HepG2 (cell line): ENCODE results near the gene ANO9. TPM values are rescaled to one million over a fixed set of nuclear protein-coding genes. Genes with fewer than 3 reads are reported as not detected.

ENCODE experiments used
- ADNP ChIP-seq: sonication (generic); formaldehyde crosslinking; IDR thresholded peaks from 2 replicates; pipeline ENCODE4 v1.4.0; 2020; ENCODE audit warnings: missing genetic modification reagents
- ARNTL ChIP-seq: sonication (generic); formaldehyde crosslinking; IDR thresholded peaks from 2 replicates; pipeline ENCODE4 v1.4.0; 2020; ENCODE audit warnings: mild to moderate bottlenecking, missing genetic modification reagents
- DBP ChIP-seq: sonication (generic); formaldehyde crosslinking; IDR thresholded peaks from 2 replicates; pipeline ENCODE4 v1.4.0; 2020; ENCODE audit warnings: missing genetic modification reagents; ENCODE audit errors: not compliant biosample characterization
- ETV6 ChIP-seq: sonication (generic); formaldehyde crosslinking; conservative IDR thresholded peaks from 2 replicates; pipeline ENCODE4 v1.4.0; 2020; ENCODE audit warnings: missing genetic modification reagents
- GFI1 ChIP-seq: sonication (generic); formaldehyde crosslinking; IDR thresholded peaks from 2 replicates; pipeline ENCODE4 v1.5.0; 2020; ENCODE audit warnings: missing genetic modification reagents, mild to moderate bottlenecking, borderline replicate concordance
- HIC2 ChIP-seq: sonication (generic); formaldehyde crosslinking; IDR thresholded peaks from 2 replicates; pipeline ENCODE4 v1.9.0; 2022; ENCODE audit warnings: low read depth, missing genetic modification reagents
- HNRNPL ChIP-seq: fragments of 200-400 bp; formaldehyde crosslinking; IDR thresholded peaks from 2 replicates; pipeline ENCODE4 v1.6.1; 2017; ENCODE audit warnings: mild to moderate bottlenecking, low read depth, low read length
- HOMEZ ChIP-seq: IDR thresholded peaks from 2 replicates; pipeline ENCODE4 v1.6.1; 2016; ENCODE audit warnings: low read depth
- HOXA3 ChIP-seq: sonication (generic); formaldehyde crosslinking; IDR thresholded peaks from 2 replicates; pipeline ENCODE4 v1.5.0; 2020; ENCODE audit warnings: missing genetic modification reagents
- MXI1 ChIP-seq: IDR thresholded peaks from 3 replicates; pipeline ENCODE4 v1.6.1; 2012; ENCODE audit warnings: low read depth, low read length, inconsistent platforms, borderline replicate concordance
- NCOA5 ChIP-seq: sonication (generic); formaldehyde crosslinking; IDR thresholded peaks from 2 replicates; pipeline ENCODE4 v1.4.0; 2020; ENCODE audit warnings: missing genetic modification reagents
- NFE2 ChIP-seq: sonication (generic); formaldehyde crosslinking; IDR thresholded peaks from 2 replicates; pipeline ENCODE4 v1.4.0; 2020; ENCODE audit warnings: missing genetic modification reagents
- NFKBIZ ChIP-seq: IDR thresholded peaks from 2 replicates; pipeline ENCODE4 v1.6.1; 2018; ENCODE audit warnings: missing genetic modification reagents, missing compliant biosample characterization
- PITX1 ChIP-seq: sonication (generic); formaldehyde crosslinking; IDR thresholded peaks from 2 replicates; pipeline ENCODE4 v1.5.1; 2020; ENCODE audit warnings: mild to moderate bottlenecking, missing genetic modification reagents
- PRPF4 ChIP-seq: fragments of 200-400 bp; formaldehyde crosslinking; IDR thresholded peaks from 2 replicates; pipeline ENCODE4 v1.6.1; 2016; ENCODE audit warnings: low read length, low read depth; ENCODE audit not compliant: poor library complexity, severe bottlenecking
- SAP130 ChIP-seq: IDR thresholded peaks from 2 replicates; pipeline ENCODE4 v1.6.1; 2016; ENCODE audit warnings: low read depth
- SKI ChIP-seq: fragments of 450-650 bp; IDR thresholded peaks from one replicate; pipeline ENCODE4 v1.6.1; 2018; ENCODE audit warnings: mild to moderate bottlenecking; ENCODE audit not compliant: partially characterized antibody
- SRSF1 ChIP-seq: fragments of 200-400 bp; formaldehyde crosslinking; optimal IDR thresholded peaks from 2 replicates; pipeline ENCODE3; 2017; ENCODE audit warnings: mild to moderate bottlenecking, low read depth, low read length, moderate library complexity
- TCF12 ChIP-seq, 2 experiments: fragments of 450-650 bp in 1 of 2; sonication (generic) in 1 of 2; formaldehyde crosslinking in 1 of 2; IDR thresholded peaks; 2 replicates each; pipeline versions ENCODE4 v1.6.1 to v1.8.0; 2017 to 2022; ENCODE audit warnings: antibody characterized with exemption in 1 of 2, mild to moderate bottlenecking in 1 of 2, missing genetic modification reagents in 1 of 2, moderate library complexity in 1 of 2
- ZBTB8A ChIP-seq: sonication (generic); formaldehyde crosslinking; IDR thresholded peaks from 2 replicates; pipeline ENCODE4 v1.4.0; 2020; ENCODE audit warnings: mild to moderate bottlenecking, low read depth, missing genetic modification reagents, borderline replicate concordance
- ZNF20 ChIP-seq: sonication (generic); formaldehyde crosslinking; IDR thresholded peaks from 2 replicates; pipeline ENCODE4 v1.4.0; 2020; ENCODE audit warnings: mild to moderate bottlenecking, moderate library complexity, missing genetic modification reagents
- ZNF441 ChIP-seq: sonication (generic); formaldehyde crosslinking; IDR thresholded peaks from 2 replicates; pipeline ENCODE4 v1.7.0; 2021; ENCODE audit warnings: missing genetic modification reagents, borderline replicate concordance
- ZNF576 ChIP-seq: sonication (generic); formaldehyde crosslinking; IDR thresholded peaks from 2 replicates; pipeline ENCODE4 v1.4.0; 2020; ENCODE audit warnings: mild to moderate bottlenecking, missing genetic modification reagents
- ZNF629 ChIP-seq: sonication (generic); formaldehyde crosslinking; conservative IDR thresholded peaks from 2 replicates; pipeline ENCODE4 v1.5.0; 2020; ENCODE audit warnings: missing genetic modification reagents
- polyA plus RNA-seq, 8 experiments: library from polyadenylated mRNA; depleted of rRNA in 3 of 8; stranded (reverse) in 7 of 8; unstranded in 1 of 8; fragments of >200 nt; fragmentation: Illumina TruSeq in 4 of 8; extraction: Trizol in 4 of 8; gene quantifications; 2 replicates each; pipeline versions ENCODE4 v1.2.1 to v1.2.3, GENCODE V29; 2011 to 2016; ENCODE audit warnings: low read depth in 4 of 8, missing spikeins in 1 of 8, mixed read lengths in 1 of 8; ENCODE audit not compliant: insufficient read depth in 1 of 8
- total RNA-seq, 5 experiments: library from RNA; depleted of rRNA; stranded (reverse); fragments of >200 nt; fragmentation: Illumina TruSeq; extraction: Trizol; gene quantifications; 2 replicates each; pipeline ENCODE4 v1.2.3, GENCODE V29; 2016; ENCODE audit warnings: low read depth in 1 of 5
- TF ChIP-seq, protein P1 (sequence below): sonication (generic); formaldehyde crosslinking; IDR thresholded peaks from 2 replicates; pipeline ENCODE4 v1.4.0; 2020; ENCODE audit warnings: missing genetic modification reagents, borderline replicate concordance

The ANO9 gene
- total and polyA plus RNA-seq, 2 of the 13 experiments (the other 11 are each of a cell fraction or from before 2014, with no cell fraction given), result 8.9 to 14.3 TPM

- no peak for TF ChIP-seq GFI1 (CRISPR knock-in tag)
- no peak for TF ChIP-seq NCOA5 (CRISPR knock-in tag)
- TF ChIP-seq ZBTB8A (CRISPR knock-in tag), result no peak
- TF ChIP-seq ADNP (CRISPR knock-in tag), result 0 out of 2 replicates have a peak, but pooled peaks have one; percentile 65
- no peak for TF ChIP-seq PRPF4
- TF ChIP-seq NFKBIZ, result no peak
- no peak for TF ChIP-seq HOMEZ (CRISPR knock-in tag)
- no peak for TF ChIP-seq HOXA3 (CRISPR knock-in tag)
- TF ChIP-seq MXI1, result no peak
- no peak for TF ChIP-seq SAP130 (CRISPR knock-in tag)
- TF ChIP-seq, protein P1, sequence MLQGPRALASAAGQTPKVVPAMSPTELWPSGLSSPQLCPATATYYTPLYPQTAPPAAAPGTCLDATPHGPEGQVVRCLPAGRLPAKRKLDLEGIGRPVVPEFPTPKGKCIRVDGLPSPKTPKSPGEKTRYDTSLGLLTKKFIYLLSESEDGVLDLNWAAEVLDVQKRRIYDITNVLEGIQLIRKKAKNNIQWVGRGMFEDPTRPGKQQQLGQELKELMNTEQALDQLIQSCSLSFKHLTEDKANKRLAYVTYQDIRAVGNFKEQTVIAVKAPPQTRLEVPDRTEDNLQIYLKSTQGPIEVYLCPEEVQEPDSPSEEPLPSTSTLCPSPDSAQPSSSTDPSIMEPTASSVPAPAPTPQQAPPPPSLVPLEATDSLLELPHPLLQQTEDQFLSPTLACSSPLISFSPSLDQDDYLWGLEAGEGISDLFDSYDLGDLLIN, result no peak
- TF ChIP-seq DBP, result no peak
- TF ChIP-seq HIC2 (CRISPR knock-in tag), result no peak
- TF ChIP-seq NFE2 (CRISPR knock-in tag), result no peak
- no peak for TF ChIP-seq TCF12 (IDR thresholded peaks at IDR 0.05)
- no peak for TF ChIP-seq TCF12 (CRISPR knock-in tag; IDR thresholded peaks at IDR 0.05)
- TF ChIP-seq HNRNPL, result 0 out of 2 replicates have a peak, but pooled peaks have one; percentile 14
- TF ChIP-seq PITX1, result no peak
- TF ChIP-seq ZNF576 (CRISPR knock-in tag), result no peak
- TF ChIP-seq SKI, result no peak
- no peak for TF ChIP-seq ZNF441 (CRISPR knock-in tag)
- TF ChIP-seq ARNTL (CRISPR knock-in tag), result 0 out of 2 replicates have a peak, but pooled peaks have one; percentile 6
- TF ChIP-seq ZNF629 (CRISPR knock-in tag), result no peak
- peak; percentile 62 for TF ChIP-seq SRSF1
- no peak for TF ChIP-seq ZNF20 (CRISPR knock-in tag)
- TF ChIP-seq ETV6, result no peak
Observed at GRCh38 chr11:394858-395655, 46.8 kb downstream of the ANO9 start (continued).
